Rectal smooth muscle tissue (tissue), 1 donor: ENCODE results near the gene BRD9.
"Not testable (repeated sequence)": the region's sequence is repeated elsewhere in the genome, so short reads cannot be mapped to it uniquely, and the experiment has no call there.

Source experiments
- H3K27ac ChIP-seq: one replicate; pipeline ENCODE4 v1.7.0; 2013; ENCODE audit warnings: low read depth, low read length, inconsistent platforms
- H3K27me3 ChIP-seq: one replicate; pipeline ENCODE4 v1.7.0; 2013; ENCODE audit warnings: low read length; ENCODE audit not compliant: control insufficient read depth, insufficient read depth
- H3K36me3 ChIP-seq: one replicate; pipeline ENCODE4 v1.7.0; 2013; ENCODE audit warnings: low read length; ENCODE audit not compliant: control insufficient read depth, insufficient read depth
- H3K4me1 ChIP-seq: one replicate; pipeline ENCODE4 v1.7.0; 2013; ENCODE audit warnings: low read length; ENCODE audit not compliant: control insufficient read depth, insufficient read depth
- H3K4me3 ChIP-seq: one replicate; pipeline ENCODE4 v1.7.0; 2013; ENCODE audit warnings: low read length
- H3K9ac ChIP-seq: one replicate; pipeline ENCODE4 v1.7.0; 2013; ENCODE audit warnings: low read length

BRD9 gene

DNA sequence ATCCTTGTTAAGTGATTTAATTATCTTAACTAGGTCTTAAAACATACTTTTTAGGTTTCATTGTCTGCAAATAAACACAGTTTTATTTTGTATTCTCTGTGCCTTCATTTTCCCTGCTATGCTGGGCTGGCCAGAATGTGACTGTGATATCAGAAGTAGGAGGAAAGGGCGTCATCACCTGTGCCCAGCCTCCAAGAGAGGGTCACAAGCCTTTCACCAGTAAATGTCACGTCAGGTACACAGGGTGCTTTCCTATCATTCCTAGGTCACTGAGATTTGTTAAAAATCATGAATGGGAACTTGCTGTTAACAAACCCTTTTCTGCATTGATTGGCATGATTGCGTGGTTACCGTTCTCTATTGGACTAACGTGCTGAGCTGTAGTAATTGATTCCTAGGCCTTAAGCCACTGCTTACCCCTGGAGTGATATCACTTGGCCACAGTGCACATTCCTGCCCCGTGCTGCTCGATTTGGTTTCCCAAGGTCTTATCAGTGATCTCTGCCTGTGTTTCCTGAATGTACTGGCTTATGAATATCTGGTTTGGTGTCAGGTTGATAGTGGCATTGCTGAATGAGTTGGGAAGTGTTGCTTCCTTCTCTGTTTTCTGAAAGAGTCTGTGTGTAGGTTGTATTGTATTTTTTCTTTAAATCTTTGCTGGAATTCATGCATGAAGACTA lies 56.5 kb downstream of the BRD9 start:
- not testable (repeated sequence) for H3K27ac ChIP-seq, H3K9ac ChIP-seq, H3K4me1 ChIP-seq

DNA sequence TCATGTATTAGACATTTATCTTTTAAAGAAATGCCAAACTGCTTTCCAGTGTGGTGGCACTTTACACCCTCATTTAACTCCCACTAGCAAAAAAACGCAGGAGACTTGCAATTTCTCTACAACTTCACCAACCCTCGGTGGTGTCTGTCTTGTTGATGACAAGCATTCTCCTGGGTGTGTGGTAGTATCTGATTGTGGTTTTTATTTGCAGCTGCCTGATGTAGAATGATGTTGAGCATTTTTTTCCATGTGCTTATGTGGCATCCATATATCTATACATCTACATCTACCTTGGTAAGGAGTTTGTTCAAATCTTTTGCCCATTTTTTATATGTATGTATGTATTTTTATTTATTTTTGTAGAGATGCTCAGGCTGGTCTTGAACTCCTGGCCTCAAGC lies 58.6 kb downstream of the BRD9 start:
- not testable (repeated sequence) for H3K4me1 ChIP-seq, H3K27ac ChIP-seq, H3K9ac ChIP-seq, H3K4me3 ChIP-seq, H3K36me3 ChIP-seq, H3K27me3 ChIP-seq

More for the DNA sequence above, 56.5 kb downstream of the BRD9 start:
- H3K4me3 ChIP-seq, H3K36me3 ChIP-seq, H3K27me3 ChIP-seq: not testable (repeated sequence)

GRCh38 chr5:828194-828593 lies 64.4 kb downstream of the BRD9 start:
- not testable (repeated sequence) for H3K9ac ChIP-seq, H3K4me3 ChIP-seq, H3K36me3 ChIP-seq, H3K4me1 ChIP-seq, H3K27me3 ChIP-seq, H3K27ac ChIP-seq

DNA sequence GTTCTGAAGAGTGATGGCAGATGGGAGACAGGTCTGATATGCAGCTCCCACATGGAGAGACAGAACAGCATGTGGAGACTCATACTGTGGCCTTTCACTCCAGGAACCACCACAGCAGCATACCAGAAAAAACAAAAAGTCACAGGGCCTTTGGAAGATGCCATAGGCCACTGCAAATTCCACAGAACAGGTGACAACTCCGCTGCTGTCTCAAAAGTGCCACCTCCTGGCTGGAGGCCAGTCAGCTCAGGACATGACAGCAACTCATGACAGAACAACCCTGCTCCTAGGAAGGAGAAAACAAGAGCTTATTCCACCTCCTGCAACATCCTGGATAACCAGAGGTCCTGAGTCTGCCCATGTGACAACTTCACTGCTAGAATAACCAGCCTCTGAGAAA lies 67.1 kb downstream of the BRD9 start:
- H3K36me3 ChIP-seq, H3K9ac ChIP-seq, H3K4me3 ChIP-seq, H3K27ac ChIP-seq, H3K4me1 ChIP-seq, H3K27me3 ChIP-seq: not testable (repeated sequence)

DNA sequence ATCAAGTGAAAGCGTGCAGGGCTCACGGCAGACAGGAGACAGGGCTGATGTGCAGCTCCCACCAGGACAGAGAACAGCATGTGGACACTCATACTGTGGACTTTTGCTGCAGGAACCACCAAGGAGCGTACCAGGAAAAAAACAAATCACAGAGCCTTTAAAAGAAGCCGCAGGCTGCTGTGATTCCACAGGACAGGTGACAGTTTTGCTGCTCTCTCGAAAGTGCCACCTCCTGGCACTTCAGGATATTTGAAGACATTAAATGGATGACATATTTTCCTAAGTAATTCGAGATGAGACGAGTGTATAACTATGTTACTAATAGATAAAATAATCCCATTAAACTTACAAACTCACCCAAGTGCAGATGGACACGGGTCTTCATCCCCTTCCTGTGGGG lies 71.1 kb downstream of the BRD9 start:
- H3K4me3 ChIP-seq: no peak overlapping the region
- H3K4me1 ChIP-seq: no peaks in the 10 kb centered on the region
- H3K27ac ChIP-seq: no peak overlapping the region
- H3K9ac ChIP-seq: no peak overlapping the region
- H3K27me3 ChIP-seq: no peaks in the 10 kb centered on the region
- H3K36me3 ChIP-seq: no peaks in the 10 kb centered on the region

GRCh38 chr5:820245-820644 lies 72.4 kb downstream of the BRD9 start:
- no peaks in the 10 kb centered on the region for H3K36me3 ChIP-seq
- H3K4me3 ChIP-seq: no peak overlapping the region
- no peak overlapping the region for H3K27ac ChIP-seq
- no peaks in the 10 kb centered on the region for H3K4me1 ChIP-seq
- H3K9ac ChIP-seq: no peak overlapping the region
- no peaks in the 10 kb centered on the region for H3K27me3 ChIP-seq

- no peaks in the 10 kb centered on the region for H3K27me3 ChIP-seq
- H3K36me3 ChIP-seq: no peaks in the 10 kb centered on the region
- no peak overlapping the region for H3K27ac ChIP-seq
- H3K9ac ChIP-seq: no peak overlapping the region
- H3K4me3 ChIP-seq: no peak overlapping the region
- H3K4me1 ChIP-seq: no peaks in the 10 kb centered on the region
Observed at GRCh38 chr5:819078-819477, 73.5 kb downstream of the BRD9 start.

DNA sequence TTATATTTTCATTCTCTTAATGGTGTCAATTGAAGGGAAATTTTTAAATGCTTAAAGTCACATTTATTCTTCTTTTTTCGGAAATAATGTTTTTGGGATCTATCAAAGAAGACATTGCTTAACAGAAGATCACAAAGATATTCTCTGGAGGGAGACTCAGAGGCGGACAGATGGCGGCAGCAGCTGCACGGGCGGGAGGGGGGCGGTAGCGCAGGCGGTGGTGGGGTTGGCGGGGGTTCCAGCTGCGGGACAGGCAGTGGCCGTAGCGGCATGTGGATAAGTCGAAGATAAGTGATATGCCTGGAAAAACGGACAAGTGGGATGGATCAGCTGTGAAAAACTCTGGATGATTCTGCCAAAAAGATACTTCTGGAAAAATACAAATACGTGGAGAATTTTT lies 76.4 kb downstream of the BRD9 start:
- H3K27ac ChIP-seq: no peak overlapping the region
- no peaks in the 10 kb centered on the region for H3K27me3 ChIP-seq
- no peaks in the 10 kb centered on the region for H3K36me3 ChIP-seq
- H3K4me1 ChIP-seq: no peaks in the 10 kb centered on the region
- H3K9ac ChIP-seq: no peak overlapping the region
- H3K4me3 ChIP-seq: no peak overlapping the region

- no peaks in the 10 kb centered on the region for H3K36me3 ChIP-seq
- no peak overlapping the region for H3K9ac ChIP-seq
- no peaks in the 10 kb centered on the region for H3K27me3 ChIP-seq
- no peak overlapping the region for H3K27ac ChIP-seq
- H3K4me3 ChIP-seq: no peak overlapping the region
- H3K4me1 ChIP-seq: no peaks in the 10 kb centered on the region
Observed at GRCh38 chr5:815449-815848, 77.2 kb downstream of the BRD9 start.
